Nephron progenitor cell (in vitro differentiated cells): ENCODE measurements around the gene LDHD.

Source experiments
- DNase-seq: peaks from one replicate; pipeline ENCODE4 v3.0.0; 2021
- H3K27ac Mint-ChIP-seq: 2 replicates; pipeline ENCODE4 v1.8.0; 2021; ENCODE audit warnings: mild to moderate bottlenecking, moderate library complexity, mixed read lengths
- H3K27me3 Mint-ChIP-seq: 2 replicates; pipeline ENCODE4 v1.8.0; 2021; ENCODE audit warnings: mild to moderate bottlenecking, low read depth, mixed read lengths; ENCODE audit not compliant: poor library complexity
- H3K36me3 Mint-ChIP-seq: 2 replicates; pipeline ENCODE4 v1.8.0; 2021; ENCODE audit warnings: low read depth, mixed read lengths
- H3K4me1 Mint-ChIP-seq: 2 replicates; pipeline ENCODE4 v1.8.0; 2021; ENCODE audit warnings: mixed read lengths
- H3K4me3 Mint-ChIP-seq: 2 replicates; pipeline ENCODE4 v1.8.0; 2021; ENCODE audit warnings: mild to moderate bottlenecking, moderate library complexity, mixed read lengths
- H3K9me3 Mint-ChIP-seq: 2 replicates; pipeline ENCODE4 v1.8.0; 2021; ENCODE audit warnings: mild to moderate bottlenecking, moderate library complexity, mixed read lengths
- CTCF ChIP-seq: fragments of 200-600 bp; sonication (generic); IDR thresholded peaks from 2 replicates; pipeline ENCODE4 v1.5.0; 2021; ENCODE audit warnings: antibody characterized with exemption

The LDHD gene

GRCh38 chr16:75081179-75081859 is 35.3 kb downstream of the LDHD start:
- no peak for TF ChIP-seq CTCF
- Mint-ChIP-seq H3K4me1 (peaks cover 44% of the 10 kb centered on the region), H3K36me3 (peaks cover 50% of the 10 kb centered on the region), H3K27ac (peak overlapping the region; percentile 96), H3K27me3 (no peaks in the 10 kb centered on the region), H3K9me3 (peaks cover 24% of the 10 kb centered on the region), H3K4me3 (no peak overlapping the region)
- DNase-seq, result no peak

GRCh38 chr16:75080205-75081029 is 36.2 kb downstream of the LDHD start:
- Mint-ChIP-seq H3K27ac (peak overlapping the region; percentile 81), H3K36me3 (peaks cover 50% of the 10 kb centered on the region), H3K4me1 (peaks cover 43% of the 10 kb centered on the region), H3K27me3 (no peaks in the 10 kb centered on the region), H3K4me3 (no peak overlapping the region), H3K9me3 (peaks cover 26% of the 10 kb centered on the region)
- no peak for TF ChIP-seq CTCF
- DNase-seq, result no peak

- H3K27me3 Mint-ChIP-seq, result no peaks in the 10 kb centered on the region
- H3K27ac Mint-ChIP-seq, result no peak overlapping the region
- peaks cover 41% of the 10 kb centered on the region for H3K36me3 Mint-ChIP-seq
- peaks cover 38% of the 10 kb centered on the region for H3K4me1 Mint-ChIP-seq
- peaks cover 26% of the 10 kb centered on the region for H3K9me3 Mint-ChIP-seq
- H3K4me3 Mint-ChIP-seq, result no peak overlapping the region
- TF ChIP-seq CTCF, result no peak
- DNase-seq, result no peak
Measured at GRCh38 chr16:75079346-75079926, 37.1 kb downstream of the LDHD start.

GRCh38 chr16:75078886-75079285 is 37.7 kb downstream of the LDHD start:
- no peak for DNase-seq
- Mint-ChIP-seq H3K36me3 (peaks cover 35% of the 10 kb centered on the region), H3K4me3 (no peak overlapping the region), H3K9me3 (peaks cover 26% of the 10 kb centered on the region), H3K27ac (peak overlapping the region; percentile 33), H3K27me3 (no peaks in the 10 kb centered on the region), H3K4me1 (peaks cover 38% of the 10 kb centered on the region)
- no peak for TF ChIP-seq CTCF

GRCh38 chr16:75075688-75076268 is 40.8 kb downstream of the LDHD start:
- H3K36me3 Mint-ChIP-seq, result peaks cover 34% of the 10 kb centered on the region
- no peaks in the 10 kb centered on the region for H3K27me3 Mint-ChIP-seq
- H3K27ac Mint-ChIP-seq, result no peak overlapping the region
- H3K9me3 Mint-ChIP-seq, result peaks cover 26% of the 10 kb centered on the region
- H3K4me3 Mint-ChIP-seq, result no peak overlapping the region
- TF ChIP-seq CTCF, result no peak
- no peak for DNase-seq
- peaks cover 32% of the 10 kb centered on the region for H3K4me1 Mint-ChIP-seq
